ENCODE data around the gene NAT8.
"Not testable (repeated sequence)": the region's sequence is repeated elsewhere in the genome, so short reads cannot be mapped to it uniquely, and the experiment has no call there.

- TF ChIP-seq CTCF (IDR thresholded peaks at IDR 0.05); ZFX (IDR thresholded peaks at IDR 0.05; ENCODE audit: borderline replicate concordance): not testable (repeated sequence)
Observed at GRCh38 chr2:73603099-73603588, 39.1 kb downstream of the NAT8 start.
